GM12864 (cell line): Measurements from ENCODE around the gene HHATL.

Experiments used
- DNase-seq: peaks from one replicate; pipeline ENCODE4 v3.0.0-alpha.2; 2011; ENCODE audit warnings: low read depth
- H3K4me3 ChIP-seq: 2 replicates; pipeline ENCODE4 v1.5.1; 2011; ENCODE audit warnings: mild to moderate bottlenecking, low read depth, low read length, control low read depth
- CTCF ChIP-seq: IDR thresholded peaks from 2 replicates; pipeline ENCODE4 v1.5.1; 2011; ENCODE audit warnings: low read depth, mild to moderate bottlenecking, moderate library complexity, low read length, control low read depth, inconsistent platforms; ENCODE audit errors: missing control alignments

The HHATL gene

GRCh38 chr3:42733501-42734262 lies 31.1 kb upstream of the HHATL start:
- no peak overlapping the region for H3K4me3 ChIP-seq
- DNase-seq = no peak
- no peak for TF ChIP-seq CTCF

- no peak for TF ChIP-seq CTCF
- DNase-seq = no peak
- no peak overlapping the region for H3K4me3 ChIP-seq
Observed at GRCh38 chr3:42732829-42733459, 30.3 kb upstream of the HHATL start.

- no peak for TF ChIP-seq CTCF
- no peak overlapping the region for H3K4me3 ChIP-seq
- no peak for DNase-seq
Observed at GRCh38 chr3:42732196-42732828, 29.7 kb upstream of the HHATL start.

GRCh38 chr3:42731476-42732195 lies 29.0 kb upstream of the HHATL start:
- TF ChIP-seq CTCF = no peak
- DNase-seq = no peak
- H3K4me3 ChIP-seq = no peak overlapping the region

GRCh38 chr3:42730706-42731420 lies 28.3 kb upstream of the HHATL start:
- H3K4me3 ChIP-seq = no peak overlapping the region
- no peak for TF ChIP-seq CTCF
- no peak for DNase-seq

GRCh38 chr3:42730294-42730693 lies 27.7 kb upstream of the HHATL start:
- DNase-seq = no peak
- no peak for TF ChIP-seq CTCF
- H3K4me3 ChIP-seq = no peak overlapping the region
